ENCODE measurements around the gene JAKMIP3.

The JAKMIP3 gene

GRCh38 chr10:132103116-132103910, 37.6 kb downstream of the JAKMIP3 start:
- TF ChIP-seq, protein P1, sequence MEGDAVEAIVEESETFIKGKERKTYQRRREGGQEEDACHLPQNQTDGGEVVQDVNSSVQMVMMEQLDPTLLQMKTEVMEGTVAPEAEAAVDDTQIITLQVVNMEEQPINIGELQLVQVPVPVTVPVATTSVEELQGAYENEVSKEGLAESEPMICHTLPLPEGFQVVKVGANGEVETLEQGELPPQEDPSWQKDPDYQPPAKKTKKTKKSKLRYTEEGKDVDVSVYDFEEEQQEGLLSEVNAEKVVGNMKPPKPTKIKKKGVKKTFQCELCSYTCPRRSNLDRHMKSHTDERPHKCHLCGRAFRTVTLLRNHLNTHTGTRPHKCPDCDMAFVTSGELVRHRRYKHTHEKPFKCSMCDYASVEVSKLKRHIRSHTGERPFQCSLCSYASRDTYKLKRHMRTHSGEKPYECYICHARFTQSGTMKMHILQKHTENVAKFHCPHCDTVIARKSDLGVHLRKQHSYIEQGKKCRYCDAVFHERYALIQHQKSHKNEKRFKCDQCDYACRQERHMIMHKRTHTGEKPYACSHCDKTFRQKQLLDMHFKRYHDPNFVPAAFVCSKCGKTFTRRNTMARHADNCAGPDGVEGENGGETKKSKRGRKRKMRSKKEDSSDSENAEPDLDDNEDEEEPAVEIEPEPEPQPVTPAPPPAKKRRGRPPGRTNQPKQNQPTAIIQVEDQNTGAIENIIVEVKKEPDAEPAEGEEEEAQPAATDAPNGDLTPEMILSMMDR (IDR thresholded peaks at IDR 0.05; ENCODE audit: low read depth, low read length): no peak

DNA sequence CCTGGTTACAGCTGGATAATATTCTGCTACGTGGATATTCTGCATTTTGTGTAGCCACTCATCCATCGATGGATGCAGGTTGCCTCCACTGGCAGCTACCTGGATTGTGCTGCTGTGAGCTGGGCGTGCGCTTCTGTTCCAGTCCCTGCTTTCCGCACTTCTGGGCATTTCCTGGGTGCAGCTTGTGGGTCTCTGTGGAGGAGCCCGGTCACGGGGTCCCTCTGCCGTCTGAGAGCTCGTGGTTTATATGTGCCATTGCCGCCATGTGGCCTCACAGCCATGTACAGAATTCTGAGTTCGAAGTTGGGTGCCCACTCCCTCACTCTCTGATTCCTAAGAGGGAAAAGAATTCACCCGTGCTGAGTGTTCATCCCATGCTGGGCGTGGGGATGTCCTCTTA, 38.3 kb downstream of the JAKMIP3 start:
- TF ChIP-seq, protein P1 (IDR thresholded peaks at IDR 0.05; ENCODE audit: low read depth, low read length): no peak
- H3K4me3 ChIP-seq (ENCODE audit: low read depth, low read length): no peak overlapping the region

More at GRCh38 chr10:132103116-132103910, 37.6 kb downstream of the JAKMIP3 start:
- H3K4me3 ChIP-seq (ENCODE audit: low read depth, low read length): no peak overlapping the region

GRCh38 chr10:132104471-132105301, 38.9 kb downstream of the JAKMIP3 start:
- TF ChIP-seq, protein P1 (IDR thresholded peaks at IDR 0.05; ENCODE audit: low read depth, low read length): no peak
- H3K4me3 ChIP-seq (ENCODE audit: low read depth, low read length): no peak overlapping the region

- TF ChIP-seq, protein P1 (IDR thresholded peaks at IDR 0.05; ENCODE audit: low read depth, low read length): no peak
- H3K4me3 ChIP-seq (ENCODE audit: low read depth, low read length): no peak overlapping the region
These were observed 39.7 kb downstream of the JAKMIP3 start for GRCh38 chr10:132105302-132105995.

DNA sequence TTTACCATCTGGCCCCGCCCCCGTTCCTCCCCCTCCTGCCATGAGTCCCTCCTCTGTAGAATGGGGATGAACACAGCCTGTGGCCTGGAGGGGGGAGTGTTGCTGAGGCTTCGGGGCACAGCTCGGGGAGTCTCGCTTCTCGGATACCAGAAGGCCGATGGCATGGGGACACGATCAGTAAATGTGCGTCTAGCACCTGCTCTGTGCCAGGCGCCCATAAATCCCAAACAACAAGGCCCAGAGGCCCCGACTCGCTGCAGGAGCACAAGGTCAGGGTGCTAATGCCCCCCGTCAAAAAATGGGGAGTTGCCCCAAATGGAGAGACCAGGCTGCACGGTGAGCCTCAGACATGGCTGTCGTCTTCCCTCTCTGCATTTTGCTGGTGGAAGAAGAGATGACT, 40.7 kb downstream of the JAKMIP3 start:
- H3K4me3 ChIP-seq (ENCODE audit: low read depth, low read length): no peak overlapping the region
- TF ChIP-seq, protein P1 (IDR thresholded peaks at IDR 0.05; ENCODE audit: low read depth, low read length): no peak

DNA sequence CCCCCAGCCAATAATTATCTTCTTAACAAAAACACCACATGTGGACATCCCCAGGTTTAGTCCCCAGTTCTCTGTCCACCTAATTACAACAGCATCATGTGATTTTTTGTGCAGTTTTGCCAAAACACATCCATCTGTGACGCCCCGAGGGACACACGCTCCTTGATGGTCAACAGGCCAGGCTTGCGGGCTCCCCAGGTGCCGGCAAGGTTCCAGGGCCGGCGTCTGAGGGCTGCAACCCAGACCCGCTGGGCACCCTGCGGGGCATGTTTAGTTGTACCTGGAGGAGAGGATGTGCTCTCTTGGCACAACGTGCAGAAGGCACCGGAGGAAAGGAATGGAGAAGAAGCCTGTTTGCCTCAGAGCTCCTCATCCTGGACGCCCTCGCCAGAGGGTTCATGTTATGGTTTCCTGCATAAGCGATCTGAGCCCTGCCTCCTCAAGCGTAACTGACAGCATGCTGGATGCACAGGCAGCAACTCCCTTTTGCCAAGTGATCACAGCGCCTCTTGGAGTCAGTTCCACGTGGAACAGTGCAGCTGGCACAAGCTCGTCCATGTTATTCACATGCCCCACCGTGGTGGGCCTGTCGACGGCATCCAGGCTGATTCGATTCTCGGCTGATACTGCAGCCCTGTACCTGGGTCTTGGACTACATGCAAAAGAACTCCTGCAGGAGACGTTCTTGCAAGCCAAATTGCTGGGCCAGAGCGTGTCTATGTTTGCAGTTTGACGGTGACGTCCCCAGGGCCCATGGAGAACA, 41.6 kb downstream of the JAKMIP3 start:
- no peak overlapping the region for H3K4me3 ChIP-seq (ENCODE audit: low read depth, low read length)
- TF ChIP-seq, protein P1 (IDR thresholded peaks at IDR 0.05; ENCODE audit: low read depth, low read length): no peak

Data from WI38 (cell line).